WTC11 (cell line): ENCODE results near the gene ELP4. TPM values are rescaled to one million over a fixed set of nuclear protein-coding genes. Genes with fewer than 3 reads are reported as not detected.
A peak's percentile ranks its signal among the peaks of the same experiment; 100 is the strongest.

ENCODE experiments used
- ATAC-seq: fragments of 200-7000 bp; cut with Tn5 transposase; 2 replicates; pipeline ENCODE4 v1.10.0; 2021; ENCODE audit warnings: mild to moderate bottlenecking, moderate library complexity
- CTCF ChIA-PET: fragments of 300-600 bp; sonication (Branson Sonifier 250); formaldehyde crosslinking; loops from one replicate; lab custom pipeline; 2021; ENCODE audit warnings: antibody characterized with exemption; lab: Charles Lee
- POLR2A ChIA-PET: fragments of 350-600 bp; sonication (Branson Sonifier 250); formaldehyde crosslinking; loops from one replicate; lab custom pipeline; 2021; ENCODE audit warnings: antibody characterized with exemption; lab: Charles Lee
- DNase-seq: peaks from one replicate; pipeline ENCODE4 v3.0.0; 2021; ENCODE audit warnings: low spot score
- H3K27ac Mint-ChIP-seq: 2 replicates; pipeline ENCODE4 v1.8.0; 2021; ENCODE audit warnings: mixed read lengths
- H3K27me3 Mint-ChIP-seq: 2 replicates; pipeline ENCODE4 v1.8.0; 2021; ENCODE audit warnings: low read depth, mild to moderate bottlenecking, moderate library complexity, mixed read lengths
- H3K36me3 Mint-ChIP-seq: 2 replicates; pipeline ENCODE4 v1.8.0; 2021; ENCODE audit warnings: mixed read lengths
- H3K4me1 Mint-ChIP-seq: 2 replicates; pipeline ENCODE4 v1.8.0; 2022; ENCODE audit warnings: mixed read lengths
- H3K4me3 Mint-ChIP-seq: 2 replicates; pipeline ENCODE4 v1.8.0; 2021; ENCODE audit warnings: mild to moderate bottlenecking, moderate library complexity, mixed read lengths
- H3K9me3 Mint-ChIP-seq: 2 replicates; pipeline ENCODE4 v1.8.0; 2021; ENCODE audit warnings: mixed read lengths
- ESRRA ChIP-seq: sonication (generic); formaldehyde crosslinking; IDR thresholded peaks from 2 replicates; pipeline ENCODE4 v1.8.1; 2022; ENCODE audit warnings: mild to moderate bottlenecking, missing genetic modification reagents, borderline replicate concordance
- FOXJ3 ChIP-seq: sonication (generic); formaldehyde crosslinking; IDR thresholded peaks from 2 replicates; pipeline ENCODE4 v1.9.0; 2021; ENCODE audit warnings: missing genetic modification reagents, mild to moderate bottlenecking, borderline replicate concordance
- FOXK1 ChIP-seq: sonication (generic); formaldehyde crosslinking; IDR thresholded peaks from 2 replicates; pipeline ENCODE4 v1.8.0; 2022; ENCODE audit warnings: mild to moderate bottlenecking, moderate library complexity, missing genetic modification reagents
- GTF2I ChIP-seq: fragments of 250-450 bp; sonication (Bioruptor Pico); conservative IDR thresholded peaks from 2 replicates; pipeline ENCODE4 v1.4.0; 2021; ENCODE audit warnings: mild to moderate bottlenecking
- JAZF1 ChIP-seq: fragments of 250-450 bp; sonication (Bioruptor Pico); IDR thresholded peaks from 2 replicates; pipeline ENCODE4 v1.9.0; 2021; ENCODE audit warnings: moderate library complexity, mild to moderate bottlenecking, inconsistent platforms
- NFE2L1 ChIP-seq: sonication (generic); formaldehyde crosslinking; IDR thresholded peaks from 2 replicates; pipeline ENCODE4 v1.8.1; 2023; ENCODE audit warnings: missing genetic modification reagents
- NFYB ChIP-seq: sonication (generic); formaldehyde crosslinking; conservative IDR thresholded peaks from 2 replicates; pipeline ENCODE4 v1.8.0; 2022; ENCODE audit warnings: low read depth, missing genetic modification reagents
- SMAD3 ChIP-seq: sonication (generic); formaldehyde crosslinking; IDR thresholded peaks from 2 replicates; pipeline ENCODE4 v1.8.0; 2022; ENCODE audit warnings: missing genetic modification reagents, mild to moderate bottlenecking, borderline replicate concordance
- ZNF219 ChIP-seq: sonication (generic); formaldehyde crosslinking; IDR thresholded peaks from 2 replicates; pipeline ENCODE4 v1.8.0; 2023; ENCODE audit warnings: missing genetic modification reagents, mild to moderate bottlenecking, borderline replicate concordance
- total RNA-seq: library from RNA; stranded (reverse); gene quantifications from 3 replicates; pipeline ENCODE4 v1.2.3, GENCODE V29; 2021
- TF ChIP-seq, protein P1 (sequence below): sonication (generic); formaldehyde crosslinking; IDR thresholded peaks from 2 replicates; pipeline ENCODE4 v1.8.0; 2023; ENCODE audit warnings: missing genetic modification reagents
- TF ChIP-seq, protein P2 (sequence below): sonication (generic); formaldehyde crosslinking; IDR thresholded peaks from 2 replicates; pipeline ENCODE4 v1.8.0; 2022; ENCODE audit warnings: missing genetic modification reagents
- TF ChIP-seq, protein P3 (sequence below): sonication (generic); formaldehyde crosslinking; IDR thresholded peaks from 2 replicates; pipeline ENCODE4 v1.8.0; 2023; ENCODE audit warnings: mild to moderate bottlenecking, missing genetic modification reagents
- TF ChIP-seq, protein P4 (sequence below): fragments of 250-450 bp; sonication (Bioruptor Pico); IDR thresholded peaks from 2 replicates; pipeline ENCODE4 v1.9.0; 2021; ENCODE audit warnings: moderate library complexity, mild to moderate bottlenecking, inconsistent platforms, borderline replicate concordance
- TF ChIP-seq, protein P5 (sequence below): sonication (generic); formaldehyde crosslinking; IDR thresholded peaks from 2 replicates; pipeline ENCODE4 v1.8.1; 2022; ENCODE audit warnings: low read depth, missing genetic modification reagents, borderline replicate concordance
- TF ChIP-seq, protein P6 (sequence below): sonication (generic); formaldehyde crosslinking; IDR thresholded peaks from 2 replicates; pipeline ENCODE4 v1.8.0; 2023; ENCODE audit warnings: missing genetic modification reagents, mild to moderate bottlenecking, borderline replicate concordance
- TF ChIP-seq, protein P7 (sequence below): sonication (generic); formaldehyde crosslinking; IDR thresholded peaks from 2 replicates; pipeline ENCODE4 v1.8.1; 2022; ENCODE audit warnings: mild to moderate bottlenecking, moderate library complexity, missing genetic modification reagents

The ELP4 gene
- total RNA-seq, 1 experiment from 2014 or later, result 14.6 TPM

DNA sequence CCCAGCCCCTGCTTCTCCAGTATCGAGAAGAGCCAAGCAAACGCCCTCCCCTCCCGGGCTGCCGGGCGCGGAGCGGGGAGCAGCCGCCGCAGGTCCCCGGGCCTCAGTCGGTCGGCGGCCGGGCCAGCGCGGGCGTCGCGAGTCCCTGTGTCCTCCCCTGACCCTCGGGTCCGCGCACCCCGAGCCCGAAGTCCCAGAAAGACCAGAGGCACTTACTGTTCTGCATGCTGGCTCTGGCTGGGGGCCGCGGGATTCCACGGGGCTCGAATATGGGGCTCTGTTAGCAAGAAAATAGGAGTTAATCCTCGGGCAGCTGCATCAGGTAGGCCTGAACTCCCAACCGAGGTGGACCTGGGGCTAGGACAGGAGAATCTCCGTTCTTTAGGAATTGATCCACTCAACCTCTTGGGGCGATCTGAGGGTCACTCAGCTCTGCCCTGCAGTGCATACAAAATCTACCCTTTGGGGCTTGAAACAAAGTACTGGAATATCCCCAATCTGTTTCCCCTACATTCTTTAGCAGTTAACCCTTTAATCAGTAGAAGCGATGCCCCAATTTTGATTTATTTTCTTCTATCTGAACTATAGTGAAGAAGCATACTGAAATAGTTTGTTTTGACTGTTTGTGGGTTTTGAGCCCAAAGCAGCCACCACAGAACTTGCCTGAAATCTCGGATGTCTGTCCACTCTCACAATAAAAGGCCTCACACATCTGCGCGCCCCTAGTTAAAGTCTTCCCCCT lies 296.8 kb downstream of the ELP4 start:
- Mint-ChIP-seq H3K4me1 (peaks cover 73% of the 10 kb centered on the region), H3K27ac (no peak overlapping the region), H3K4me3 (peak overlapping the region; percentile 49), H3K36me3 (no peaks in the 10 kb centered on the region), H3K9me3 (no peaks in the 10 kb centered on the region), H3K27me3 (peaks cover 100% of the 10 kb centered on the region)
- ChIA-PET POLR2A (interaction anchor here (0.8 to 1.0 kb wide), 2 partner anchors 14 to 151 kb away, joined by 3 read pairs; no protein-coding TSS in a partner anchor), CTCF (interaction anchor here (0.7 to 2.2 kb wide), 4 partner anchors 10 to 152 kb away, joined by 3 to 10 read pairs (median 6); no protein-coding TSS in a partner anchor)
- TF ChIP-seq, protein P1, sequence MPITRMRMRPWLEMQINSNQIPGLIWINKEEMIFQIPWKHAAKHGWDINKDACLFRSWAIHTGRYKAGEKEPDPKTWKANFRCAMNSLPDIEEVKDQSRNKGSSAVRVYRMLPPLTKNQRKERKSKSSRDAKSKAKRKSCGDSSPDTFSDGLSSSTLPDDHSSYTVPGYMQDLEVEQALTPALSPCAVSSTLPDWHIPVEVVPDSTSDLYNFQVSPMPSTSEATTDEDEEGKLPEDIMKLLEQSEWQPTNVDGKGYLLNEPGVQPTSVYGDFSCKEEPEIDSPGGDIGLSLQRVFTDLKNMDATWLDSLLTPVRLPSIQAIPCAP, result no peak
- ATAC-seq, result no peak
- DNase-seq, result no peak

DNA sequence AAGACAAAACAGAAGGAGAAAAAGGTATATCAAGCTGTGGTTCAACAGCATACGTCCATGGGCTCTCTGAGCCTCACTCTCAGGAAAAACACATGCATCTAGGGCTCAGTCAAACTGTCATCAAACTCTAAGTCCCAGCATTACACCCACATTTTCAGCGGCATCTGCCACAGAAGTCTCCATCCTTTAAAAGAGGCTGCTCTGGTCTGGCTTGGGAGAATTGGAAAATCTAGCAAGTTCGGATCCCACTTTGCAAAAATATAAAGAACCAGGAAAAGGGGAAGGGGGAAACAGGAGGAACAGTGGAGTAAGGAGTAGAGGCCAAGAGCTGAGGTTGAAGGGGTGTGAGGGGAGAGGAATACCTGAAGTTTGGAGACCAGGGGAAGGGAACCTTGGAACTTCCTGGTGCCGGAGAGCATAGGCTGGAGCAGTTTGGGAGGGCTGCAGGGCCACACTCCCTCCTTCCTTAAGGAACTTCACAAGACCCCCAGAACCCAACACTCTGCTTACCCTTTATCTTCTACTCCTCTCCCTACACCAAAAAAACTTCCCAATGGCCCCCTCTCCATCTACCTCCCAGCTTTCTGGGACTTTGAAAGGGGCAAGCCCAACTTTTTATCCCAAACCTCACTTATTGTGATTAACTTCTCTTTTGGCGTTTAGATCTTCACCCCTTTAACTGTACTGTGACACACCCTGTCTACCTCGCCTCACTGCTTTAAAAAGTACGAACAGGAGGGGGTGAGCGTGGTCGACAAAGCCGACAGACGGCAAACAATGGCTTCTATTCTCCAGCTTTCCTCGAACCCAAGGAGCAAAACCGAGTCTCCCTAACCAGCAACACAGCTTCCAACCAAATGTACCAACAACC lies 297.6 kb downstream of the ELP4 start:
- Mint-ChIP-seq H3K4me1 (peaks cover 75% of the 10 kb centered on the region), H3K36me3 (no peaks in the 10 kb centered on the region), H3K27ac (no peak overlapping the region), H3K27me3 (peaks cover 100% of the 10 kb centered on the region), H3K9me3 (no peaks in the 10 kb centered on the region), H3K4me3 (peak overlapping the region; percentile 49)
- no peak for ATAC-seq
- no peak for DNase-seq
- CTCF ChIA-PET, result interaction anchor here (1.0 to 2.2 kb wide), 3 partner anchors 9 to 151 kb away, joined by 4 to 10 read pairs (median 8); no protein-coding TSS in a partner anchor
- POLR2A ChIA-PET, result interaction anchor here (1.0 kb wide), 1 partner anchor 151 kb away, joined by 3 read pairs; no protein-coding TSS in a partner anchor
- no peak for TF ChIP-seq ESRRA (CRISPR knock-in tag)
- no peak for TF ChIP-seq FOXJ3
- no peak for TF ChIP-seq NFE2L1
- no peak for TF ChIP-seq NFYB (CRISPR knock-in tag)
- TF ChIP-seq FOXK1, result no peak
- TF ChIP-seq, protein P2, sequence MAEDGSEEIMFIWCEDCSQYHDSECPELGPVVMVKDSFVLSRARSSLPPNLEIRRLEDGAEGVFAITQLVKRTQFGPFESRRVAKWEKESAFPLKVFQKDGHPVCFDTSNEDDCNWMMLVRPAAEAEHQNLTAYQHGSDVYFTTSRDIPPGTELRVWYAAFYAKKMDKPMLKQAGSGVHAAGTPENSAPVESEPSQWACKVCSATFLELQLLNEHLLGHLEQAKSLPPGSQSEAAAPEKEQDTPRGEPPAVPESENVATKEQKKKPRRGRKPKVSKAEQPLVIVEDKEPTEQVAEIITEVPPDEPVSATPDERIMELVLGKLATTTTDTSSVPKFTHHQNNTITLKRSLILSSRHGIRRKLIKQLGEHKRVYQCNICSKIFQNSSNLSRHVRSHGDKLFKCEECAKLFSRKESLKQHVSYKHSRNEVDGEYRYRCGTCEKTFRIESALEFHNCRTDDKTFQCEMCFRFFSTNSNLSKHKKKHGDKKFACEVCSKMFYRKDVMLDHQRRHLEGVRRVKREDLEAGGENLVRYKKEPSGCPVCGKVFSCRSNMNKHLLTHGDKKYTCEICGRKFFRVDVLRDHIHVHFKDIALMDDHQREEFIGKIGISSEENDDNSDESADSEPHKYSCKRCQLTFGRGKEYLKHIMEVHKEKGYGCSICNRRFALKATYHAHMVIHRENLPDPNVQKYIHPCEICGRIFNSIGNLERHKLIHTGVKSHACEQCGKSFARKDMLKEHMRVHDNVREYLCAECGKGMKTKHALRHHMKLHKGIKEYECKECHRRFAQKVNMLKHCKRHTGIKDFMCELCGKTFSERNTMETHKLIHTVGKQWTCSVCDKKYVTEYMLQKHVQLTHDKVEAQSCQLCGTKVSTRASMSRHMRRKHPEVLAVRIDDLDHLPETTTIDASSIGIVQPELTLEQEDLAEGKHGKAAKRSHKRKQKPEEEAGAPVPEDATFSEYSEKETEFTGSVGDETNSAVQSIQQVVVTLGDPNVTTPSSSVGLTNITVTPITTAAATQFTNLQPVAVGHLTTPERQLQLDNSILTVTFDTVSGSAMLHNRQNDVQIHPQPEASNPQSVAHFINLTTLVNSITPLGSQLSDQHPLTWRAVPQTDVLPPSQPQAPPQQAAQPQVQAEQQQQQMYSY (CRISPR knock-in tag), result no peak
- TF ChIP-seq, protein P3, sequence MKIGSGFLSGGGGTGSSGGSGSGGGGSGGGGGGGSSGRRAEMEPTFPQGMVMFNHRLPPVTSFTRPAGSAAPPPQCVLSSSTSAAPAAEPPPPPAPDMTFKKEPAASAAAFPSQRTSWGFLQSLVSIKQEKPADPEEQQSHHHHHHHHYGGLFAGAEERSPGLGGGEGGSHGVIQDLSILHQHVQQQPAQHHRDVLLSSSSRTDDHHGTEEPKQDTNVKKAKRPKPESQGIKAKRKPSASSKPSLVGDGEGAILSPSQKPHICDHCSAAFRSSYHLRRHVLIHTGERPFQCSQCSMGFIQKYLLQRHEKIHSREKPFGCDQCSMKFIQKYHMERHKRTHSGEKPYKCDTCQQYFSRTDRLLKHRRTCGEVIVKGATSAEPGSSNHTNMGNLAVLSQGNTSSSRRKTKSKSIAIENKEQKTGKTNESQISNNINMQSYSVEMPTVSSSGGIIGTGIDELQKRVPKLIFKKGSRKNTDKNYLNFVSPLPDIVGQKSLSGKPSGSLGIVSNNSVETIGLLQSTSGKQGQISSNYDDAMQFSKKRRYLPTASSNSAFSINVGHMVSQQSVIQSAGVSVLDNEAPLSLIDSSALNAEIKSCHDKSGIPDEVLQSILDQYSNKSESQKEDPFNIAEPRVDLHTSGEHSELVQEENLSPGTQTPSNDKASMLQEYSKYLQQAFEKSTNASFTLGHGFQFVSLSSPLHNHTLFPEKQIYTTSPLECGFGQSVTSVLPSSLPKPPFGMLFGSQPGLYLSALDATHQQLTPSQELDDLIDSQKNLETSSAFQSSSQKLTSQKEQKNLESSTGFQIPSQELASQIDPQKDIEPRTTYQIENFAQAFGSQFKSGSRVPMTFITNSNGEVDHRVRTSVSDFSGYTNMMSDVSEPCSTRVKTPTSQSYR (CRISPR knock-in tag), result no peak
- no peak for TF ChIP-seq ZNF219
- TF ChIP-seq, protein P4, sequence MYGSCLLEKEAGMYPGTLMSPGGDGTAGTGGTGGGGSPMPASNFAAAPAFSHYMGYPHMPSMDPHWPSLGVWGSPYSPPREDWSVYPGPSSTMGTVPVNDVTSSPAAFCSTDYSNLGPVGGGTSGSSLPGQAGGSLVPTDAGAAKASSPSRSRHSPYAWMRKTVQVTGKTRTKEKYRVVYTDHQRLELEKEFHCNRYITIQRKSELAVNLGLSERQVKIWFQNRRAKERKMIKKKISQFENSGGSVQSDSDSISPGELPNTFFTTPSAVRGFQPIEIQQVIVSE (CRISPR knock-in tag), result no peak
- TF ChIP-seq, protein P5, sequence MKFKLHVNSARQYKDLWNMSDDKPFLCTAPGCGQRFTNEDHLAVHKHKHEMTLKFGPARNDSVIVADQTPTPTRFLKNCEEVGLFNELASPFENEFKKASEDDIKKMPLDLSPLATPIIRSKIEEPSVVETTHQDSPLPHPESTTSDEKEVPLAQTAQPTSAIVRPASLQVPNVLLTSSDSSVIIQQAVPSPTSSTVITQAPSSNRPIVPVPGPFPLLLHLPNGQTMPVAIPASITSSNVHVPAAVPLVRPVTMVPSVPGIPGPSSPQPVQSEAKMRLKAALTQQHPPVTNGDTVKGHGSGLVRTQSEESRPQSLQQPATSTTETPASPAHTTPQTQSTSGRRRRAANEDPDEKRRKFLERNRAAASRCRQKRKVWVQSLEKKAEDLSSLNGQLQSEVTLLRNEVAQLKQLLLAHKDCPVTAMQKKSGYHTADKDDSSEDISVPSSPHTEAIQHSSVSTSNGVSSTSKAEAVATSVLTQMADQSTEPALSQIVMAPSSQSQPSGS (CRISPR knock-in tag), result no peak
- no peak for TF ChIP-seq GTF2I (CRISPR knock-in tag)
- no peak for TF ChIP-seq SMAD3 (CRISPR knock-in tag)
- TF ChIP-seq JAZF1 (CRISPR knock-in tag), result no peak
- TF ChIP-seq, protein P6, sequence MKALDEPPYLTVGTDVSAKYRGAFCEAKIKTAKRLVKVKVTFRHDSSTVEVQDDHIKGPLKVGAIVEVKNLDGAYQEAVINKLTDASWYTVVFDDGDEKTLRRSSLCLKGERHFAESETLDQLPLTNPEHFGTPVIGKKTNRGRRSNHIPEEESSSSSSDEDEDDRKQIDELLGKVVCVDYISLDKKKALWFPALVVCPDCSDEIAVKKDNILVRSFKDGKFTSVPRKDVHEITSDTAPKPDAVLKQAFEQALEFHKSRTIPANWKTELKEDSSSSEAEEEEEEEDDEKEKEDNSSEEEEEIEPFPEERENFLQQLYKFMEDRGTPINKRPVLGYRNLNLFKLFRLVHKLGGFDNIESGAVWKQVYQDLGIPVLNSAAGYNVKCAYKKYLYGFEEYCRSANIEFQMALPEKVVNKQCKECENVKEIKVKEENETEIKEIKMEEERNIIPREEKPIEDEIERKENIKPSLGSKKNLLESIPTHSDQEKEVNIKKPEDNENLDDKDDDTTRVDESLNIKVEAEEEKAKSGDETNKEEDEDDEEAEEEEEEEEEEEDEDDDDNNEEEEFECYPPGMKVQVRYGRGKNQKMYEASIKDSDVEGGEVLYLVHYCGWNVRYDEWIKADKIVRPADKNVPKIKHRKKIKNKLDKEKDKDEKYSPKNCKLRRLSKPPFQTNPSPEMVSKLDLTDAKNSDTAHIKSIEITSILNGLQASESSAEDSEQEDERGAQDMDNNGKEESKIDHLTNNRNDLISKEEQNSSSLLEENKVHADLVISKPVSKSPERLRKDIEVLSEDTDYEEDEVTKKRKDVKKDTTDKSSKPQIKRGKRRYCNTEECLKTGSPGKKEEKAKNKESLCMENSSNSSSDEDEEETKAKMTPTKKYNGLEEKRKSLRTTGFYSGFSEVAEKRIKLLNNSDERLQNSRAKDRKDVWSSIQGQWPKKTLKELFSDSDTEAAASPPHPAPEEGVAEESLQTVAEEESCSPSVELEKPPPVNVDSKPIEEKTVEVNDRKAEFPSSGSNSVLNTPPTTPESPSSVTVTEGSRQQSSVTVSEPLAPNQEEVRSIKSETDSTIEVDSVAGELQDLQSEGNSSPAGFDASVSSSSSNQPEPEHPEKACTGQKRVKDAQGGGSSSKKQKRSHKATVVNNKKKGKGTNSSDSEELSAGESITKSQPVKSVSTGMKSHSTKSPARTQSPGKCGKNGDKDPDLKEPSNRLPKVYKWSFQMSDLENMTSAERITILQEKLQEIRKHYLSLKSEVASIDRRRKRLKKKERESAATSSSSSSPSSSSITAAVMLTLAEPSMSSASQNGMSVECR, result no peak
- TF ChIP-seq, protein P7, sequence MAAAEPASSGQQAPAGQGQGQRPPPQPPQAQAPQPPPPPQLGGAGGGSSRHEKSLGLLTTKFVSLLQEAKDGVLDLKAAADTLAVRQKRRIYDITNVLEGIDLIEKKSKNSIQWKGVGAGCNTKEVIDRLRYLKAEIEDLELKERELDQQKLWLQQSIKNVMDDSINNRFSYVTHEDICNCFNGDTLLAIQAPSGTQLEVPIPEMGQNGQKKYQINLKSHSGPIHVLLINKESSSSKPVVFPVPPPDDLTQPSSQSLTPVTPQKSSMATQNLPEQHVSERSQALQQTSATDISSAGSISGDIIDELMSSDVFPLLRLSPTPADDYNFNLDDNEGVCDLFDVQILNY (CRISPR knock-in tag), result no peak
